Thymus (tissue), 11 donors: ENCODE results near the gene RAB40A. TPM values are rescaled to one million over a fixed set of nuclear protein-coding genes. Genes with fewer than 3 reads are reported as not detected.
A peak's percentile ranks its signal among the peaks of the same experiment; 100 is the strongest.
"Not testable (repeated sequence)": the region's sequence is repeated elsewhere in the genome, so short reads cannot be mapped to it uniquely, and the experiment has no call there.

Experiments
- DNase-seq, 9 donors: peaks; one replicate each; pipeline ENCODE4 v3.0.0-alpha.2; 2013; ENCODE audit warnings: low spot score in 9 of 9, low read depth in 6 of 9, missing footprints in 1 of 9
- H3K27ac ChIP-seq, 2 donors: one replicate each; pipeline ENCODE4 v1.5.1; 2013; ENCODE audit warnings: control low read depth in 1 of 2, low read depth in 1 of 2, low read length in 1 of 2, mild to moderate bottlenecking in 1 of 2, moderate library complexity in 1 of 2
- H3K27me3 ChIP-seq, 2 donors: one replicate each; pipeline ENCODE4 v1.5.1; 2013; ENCODE audit warnings: low read length in 1 of 2; ENCODE audit not compliant: control insufficient read depth in 2 of 2, insufficient read depth in 1 of 2
- H3K36me3 ChIP-seq, 2 donors: one replicate each; pipeline ENCODE4 v1.5.1; 2013; ENCODE audit warnings: low read length in 1 of 2, mild to moderate bottlenecking in 1 of 2, moderate library complexity in 1 of 2; ENCODE audit not compliant: control insufficient read depth in 2 of 2, insufficient read depth in 2 of 2
- H3K4me1 ChIP-seq, 2 donors: one replicate each; pipeline ENCODE4 v1.5.1; 2013; ENCODE audit warnings: low read length in 2 of 2; ENCODE audit not compliant: control insufficient read depth in 2 of 2, insufficient read depth in 2 of 2
- H3K4me3 ChIP-seq, 2 donors: one replicate each; pipeline ENCODE4 v1.5.1; 2013; ENCODE audit warnings: low read length in 2 of 2, control low read depth in 1 of 2, mild to moderate bottlenecking in 1 of 2
- H3K9me3 ChIP-seq, 2 donors: one replicate each; pipeline ENCODE4 v1.5.1; 2013; ENCODE audit warnings: low read length in 1 of 2, mild to moderate bottlenecking in 1 of 2; ENCODE audit not compliant: control insufficient read depth in 2 of 2, insufficient read depth in 1 of 2
- WGBS: extraction: QIAGEN DNeasy Blood & Tissue Kit; methylation state at CpG from one replicate; pipeline ENCODE4 v1.1.7; 2013; 5-methylcytosine and 5-hydroxymethylcytosine counted together
- polyA plus RNA-seq: library from polyadenylated mRNA; stranded (reverse); fragments of 200-250 nt; gene quantifications from one replicate; pipeline ENCODE4 v1.2.3, GENCODE V29; 2013
- total RNA-seq: library from RNA; stranded (reverse); fragments of 120-200 nt; gene quantifications from one replicate; pipeline ENCODE4 v1.2.4, GENCODE V29; 2013
- donor health status: healthy.

Gene RAB40A
- total and polyA plus RNA-seq, 2 donors: 0.09 to 0.48 TPM

- H3K4me1 ChIP-seq: no peaks in the 10 kb centered on the region
- H3K36me3 ChIP-seq: no peaks in the 10 kb centered on the region
- H3K4me3 ChIP-seq: no peak overlapping the region
- DNase-seq: no peak
- no peak overlapping the region for H3K27ac ChIP-seq
- 85% methylated on average over 4 of the region's 4 CpGs for WGBS
- no peaks in the 10 kb centered on the region for H3K9me3 ChIP-seq
- H3K27me3 ChIP-seq: no peaks in the 10 kb centered on the region
Observed at GRCh38 chrX:103513476-103514108, 5.7 kb downstream of the RAB40A start.

- no peak for DNase-seq
- Histone ChIP-seq H3K4me1 (no peaks in the 10 kb centered on the region), H3K9me3 (no peaks in the 10 kb centered on the region), H3K36me3 (no peaks in the 10 kb centered on the region), H3K4me3 (no peak overlapping the region), H3K27ac (no peak overlapping the region), H3K27me3 (no peaks in the 10 kb centered on the region)
- 88% methylated on average over 5 of the region's 5 CpGs for WGBS
Observed at GRCh38 chrX:103513067-103513466, 6.2 kb downstream of the RAB40A start.

- Histone ChIP-seq H3K36me3 (no peaks in the 10 kb centered on the region), H3K4me1 (no peaks in the 10 kb centered on the region)
- 98% methylated on average over 6 of the region's 6 CpGs for WGBS
Observed at GRCh38 chrX:103510031-103510430, 9.3 kb downstream of the RAB40A start.

GRCh38 chrX:103503853-103504207 lies 15.5 kb downstream of the RAB40A start:
- Histone ChIP-seq H3K9me3 (no peaks in the 10 kb centered on the region), H3K4me3 (no peak overlapping the region), H3K36me3 (no peaks in the 10 kb centered on the region), H3K4me1 (no peaks in the 10 kb centered on the region), H3K27ac (no peak overlapping the region), H3K27me3 (no peaks in the 10 kb centered on the region)
- no peak for DNase-seq
- 95% methylated on average over 1 of the region's 1 CpG for WGBS

More at GRCh38 chrX:103510031-103510430, 9.3 kb downstream of the RAB40A start:
- Histone ChIP-seq H3K4me3 (no peak overlapping the region), H3K27me3 (no peaks in the 10 kb centered on the region), H3K9me3 (no peaks in the 10 kb centered on the region), H3K27ac (no peak overlapping the region)
- DNase-seq: no peak

- Histone ChIP-seq H3K4me1 (no peaks in the 10 kb centered on the region), H3K36me3 (no peaks in the 10 kb centered on the region), H3K9me3 (no peaks in the 10 kb centered on the region), H3K27me3 (no peaks in the 10 kb centered on the region), H3K4me3 (no peak overlapping the region), H3K27ac (no peak overlapping the region)
- WGBS: 93% methylated on average over 8 of the region's 8 CpGs
- DNase-seq: no peak
Observed at GRCh38 chrX:103503163-103503852, 16.0 kb downstream of the RAB40A start.

- H3K36me3 ChIP-seq: no peaks in the 10 kb centered on the region
- WGBS: 97% methylated on average over 5 of the region's 5 CpGs
- H3K4me3 ChIP-seq: no peak overlapping the region
- H3K27me3 ChIP-seq: no peaks in the 10 kb centered on the region
- no peaks in the 10 kb centered on the region for H3K9me3 ChIP-seq
- H3K27ac ChIP-seq: no peak overlapping the region
- no peak for DNase-seq
- H3K4me1 ChIP-seq: no peaks in the 10 kb centered on the region
Observed at GRCh38 chrX:103498786-103499185, 20.5 kb downstream of the RAB40A start.

- Histone ChIP-seq H3K27ac (no peak overlapping the region), H3K4me1 (no peaks in the 10 kb centered on the region), H3K36me3 (no peaks in the 10 kb centered on the region), H3K27me3 (no peaks in the 10 kb centered on the region), H3K4me3 (no peak overlapping the region), H3K9me3 (no peaks in the 10 kb centered on the region)
- WGBS: 100% methylated on average over 1 of the region's 1 CpG
- DNase-seq: no peak
Observed at GRCh38 chrX:103495786-103496185, 23.5 kb downstream of the RAB40A start.

- over 99% methylated on average over 3 of the region's 3 CpGs for WGBS
- not testable (repeated sequence) for H3K27ac ChIP-seq, H3K9me3 ChIP-seq, DNase-seq, H3K27me3 ChIP-seq, H3K4me3 ChIP-seq, H3K4me1 ChIP-seq, H3K36me3 ChIP-seq
Observed at GRCh38 chrX:103493578-103493977, 25.7 kb downstream of the RAB40A start.

- not testable (repeated sequence) for H3K27ac ChIP-seq, H3K4me3 ChIP-seq, H3K9me3 ChIP-seq, H3K27me3 ChIP-seq, H3K4me1 ChIP-seq, H3K36me3 ChIP-seq
- 0% methylated on average over 2 of the region's 4 CpGs for WGBS
- peak in 8 of 9 donors; percentile 3 to 58 (median 32) for DNase-seq
Observed at GRCh38 chrX:103489733-103490132, 29.6 kb downstream of the RAB40A start.
